NT2/D1 (cell line): ENCODE measurements around the gene CIB2.

Experiments used
- DNase-seq: peaks from one replicate; pipeline ENCODE4 v3.0.0-alpha.2; 2011; ENCODE audit warnings: low read depth, low spot score
- H3K27me3 ChIP-seq: 2 replicates; pipeline ENCODE4 v1.6.0; 2011; ENCODE audit warnings: mild to moderate bottlenecking; ENCODE audit not compliant: insufficient read length, insufficient read depth
- H3K36me3 ChIP-seq: 2 replicates; pipeline ENCODE4 v1.6.1; 2011; ENCODE audit warnings: mild to moderate bottlenecking, low read length, mixed read lengths; ENCODE audit not compliant: insufficient read depth, insufficient read length
- H3K4me1 ChIP-seq: 2 replicates; pipeline ENCODE4 v1.5.1; 2011; ENCODE audit not compliant: insufficient read depth, insufficient read length
- H3K4me3 ChIP-seq: 2 replicates; pipeline ENCODE4 v1.5.1; 2011; ENCODE audit warnings: low read depth; ENCODE audit not compliant: insufficient read length
- H3K9ac ChIP-seq: 2 replicates; pipeline ENCODE4 v1.6.0; 2011; ENCODE audit warnings: low read depth; ENCODE audit not compliant: insufficient read length
- H3K9me3 ChIP-seq: 2 replicates; pipeline ENCODE4 v1.5.1; 2011; ENCODE audit warnings: mild to moderate bottlenecking, low read length; ENCODE audit not compliant: insufficient read depth
- SUZ12 ChIP-seq: IDR thresholded peaks from 2 replicates; pipeline ENCODE4 v1.6.1; 2011; ENCODE audit not compliant: insufficient read length, insufficient read depth; ENCODE audit errors: extremely low read depth
- YY1 ChIP-seq: IDR thresholded peaks from 2 replicates; pipeline ENCODE4 v1.6.1; 2011; ENCODE audit not compliant: insufficient read length, insufficient read depth
- ZNF274 ChIP-seq: IDR thresholded peaks from 2 replicates; pipeline ENCODE4 v1.6.1; 2011; ENCODE audit warnings: mild to moderate bottlenecking, low read depth, low read length

The CIB2 gene

GRCh38 chr15:78131295-78132061 lies at the start of gene CIB2:
Gene CIB2, minus strand, starts transcription at chr15:78131445. Its CDS starts 230 bp downstream, at chr15:78131215.
- DNase-seq, result peak; percentile 75
- H3K4me3 ChIP-seq, result peak within 1 kb of the TSS; percentile 86
- H3K4me1 ChIP-seq, result peaks cover 18% of the 10 kb centered on the region
- no peaks in the 10 kb centered on the region for H3K9me3 ChIP-seq
- H3K9ac ChIP-seq, result peak within 1 kb of the TSS; percentile 96
- TF ChIP-seq SUZ12, result no peak
- no peak for TF ChIP-seq ZNF274
- TF ChIP-seq YY1, result no peak
- no peaks in the 10 kb centered on the region for H3K36me3 ChIP-seq
- no peaks in the 10 kb centered on the region for H3K27me3 ChIP-seq

DNA sequence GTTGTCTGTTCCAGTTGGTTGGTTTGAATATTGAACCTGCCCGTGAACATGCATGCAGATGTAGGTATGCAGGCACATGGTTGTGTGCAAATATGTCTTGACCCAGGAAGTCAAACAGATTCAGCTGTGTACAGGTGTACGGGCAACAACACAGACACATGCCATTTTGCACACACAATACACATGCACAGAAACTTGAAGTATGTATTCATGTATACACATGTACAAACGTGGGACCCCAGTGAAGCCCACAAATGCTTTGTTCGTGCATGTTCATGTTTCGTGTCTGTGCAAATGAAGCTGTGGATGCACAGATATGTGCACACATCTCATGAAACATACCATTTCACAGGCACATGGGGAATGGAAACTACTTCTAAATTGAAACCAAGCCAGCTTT lies 48.7 kb upstream of the CIB2 start:
- no peak for TF ChIP-seq ZNF274
- DNase-seq, result no peak
- no peaks in the 10 kb centered on the region for H3K27me3 ChIP-seq
- H3K9me3 ChIP-seq, result no peaks in the 10 kb centered on the region
- H3K4me3 ChIP-seq, result no peak overlapping the region
- peaks cover 2% of the 10 kb centered on the region for H3K4me1 ChIP-seq
- H3K36me3 ChIP-seq, result no peaks in the 10 kb centered on the region
- H3K9ac ChIP-seq, result no peak overlapping the region

DNA sequence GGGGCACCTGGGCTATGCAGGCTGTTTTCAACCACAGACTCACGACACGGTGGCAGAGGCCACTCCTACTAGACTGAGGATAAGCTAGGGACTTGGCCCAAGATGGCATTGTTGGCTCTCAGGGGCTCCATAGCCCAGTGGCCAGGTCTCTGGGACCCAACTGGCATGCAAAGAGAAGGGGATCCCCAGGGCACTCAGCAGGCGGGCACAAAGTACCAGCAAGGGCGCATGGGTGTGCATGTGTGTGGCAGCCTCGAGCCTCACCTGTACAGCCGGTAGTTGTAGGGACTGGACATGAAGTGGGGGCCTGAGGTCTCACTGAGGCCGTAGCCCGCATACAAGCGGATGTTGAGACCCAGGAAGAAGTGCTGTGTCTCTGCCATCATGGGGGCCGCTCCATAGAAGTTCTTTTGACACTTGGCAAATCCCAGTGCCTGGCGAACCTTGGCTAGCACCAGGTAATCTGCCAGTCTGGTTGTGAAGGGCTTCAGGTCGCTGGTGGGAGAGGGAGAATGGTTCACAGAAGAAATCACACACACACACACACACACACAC lies 48.1 kb upstream of the CIB2 start:
- Histone ChIP-seq H3K27me3 (no peaks in the 10 kb centered on the region), H3K9me3 (no peaks in the 10 kb centered on the region), H3K36me3 (peaks cover under 1% of the 10 kb centered on the region), H3K9ac (no peak overlapping the region), H3K4me1 (peaks cover 2% of the 10 kb centered on the region), H3K4me3 (no peak overlapping the region)
- DNase-seq, result no peak
- TF ChIP-seq ZNF274, result no peak
- no peak for TF ChIP-seq YY1
- no peak for TF ChIP-seq SUZ12

DNA sequence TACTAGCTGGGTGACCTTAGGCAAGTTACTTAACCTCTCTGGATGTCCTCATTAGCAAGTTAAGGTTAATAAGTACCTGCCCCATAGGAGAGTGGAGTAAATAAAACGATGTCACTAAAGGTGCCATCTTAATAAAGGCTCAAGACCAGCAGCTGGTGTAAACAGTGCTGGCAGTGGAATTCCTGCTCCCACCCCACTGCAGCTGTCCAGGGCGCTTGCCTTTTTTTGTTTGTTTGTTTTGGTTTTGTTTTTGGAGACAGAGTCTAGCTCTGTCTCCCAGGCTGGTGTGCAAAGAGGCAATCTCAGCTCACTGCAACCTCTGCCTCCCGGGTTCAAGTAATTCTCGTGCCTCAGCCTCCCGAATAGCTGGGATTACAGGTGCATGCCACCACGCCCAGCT lies 46.8 kb upstream of the CIB2 start:
- no peak for DNase-seq
- TF ChIP-seq ZNF274, result no peak
- TF ChIP-seq SUZ12, result no peak
- TF ChIP-seq YY1, result no peak
- no peak overlapping the region for H3K4me3 ChIP-seq
- peaks cover 8% of the 10 kb centered on the region for H3K36me3 ChIP-seq
- H3K9ac ChIP-seq, result no peak overlapping the region
- H3K4me1 ChIP-seq, result peaks cover 2% of the 10 kb centered on the region
- H3K9me3 ChIP-seq, result no peaks in the 10 kb centered on the region
- H3K27me3 ChIP-seq, result no peaks in the 10 kb centered on the region

GRCh38 chr15:78177447-78177873 lies 46.2 kb upstream of the CIB2 start:
- H3K9me3 ChIP-seq, result no peaks in the 10 kb centered on the region
- TF ChIP-seq SUZ12, result no peak
- no peak for TF ChIP-seq ZNF274
- TF ChIP-seq YY1, result no peak
- H3K4me3 ChIP-seq, result no peak overlapping the region
- peaks cover 2% of the 10 kb centered on the region for H3K4me1 ChIP-seq
- no peak overlapping the region for H3K9ac ChIP-seq
- peaks cover 13% of the 10 kb centered on the region for H3K36me3 ChIP-seq
- no peaks in the 10 kb centered on the region for H3K27me3 ChIP-seq
- DNase-seq, result peak; percentile 57

- TF ChIP-seq YY1 (no peak), SUZ12 (no peak), ZNF274 (no peak)
- H3K4me3 ChIP-seq, result no peak overlapping the region
- peak overlapping the region; percentile 5 for H3K9ac ChIP-seq
- no peak for DNase-seq
- no peaks in the 10 kb centered on the region for H3K9me3 ChIP-seq
- H3K27me3 ChIP-seq, result no peaks in the 10 kb centered on the region
- peaks cover 32% of the 10 kb centered on the region for H3K36me3 ChIP-seq
- H3K4me1 ChIP-seq, result peaks cover 2% of the 10 kb centered on the region
These were observed 44.1 kb upstream of the CIB2 start for GRCh38 chr15:78175330-78175729.

GRCh38 chr15:78174401-78174800 lies 43.2 kb upstream of the CIB2 start:
- H3K4me1 ChIP-seq, result peaks cover 2% of the 10 kb centered on the region

More at GRCh38 chr15:78174401-78174800, 43.2 kb upstream of the CIB2 start:
- Histone ChIP-seq H3K36me3 (peaks cover 40% of the 10 kb centered on the region), H3K9ac (no peak overlapping the region), H3K4me3 (no peak overlapping the region), H3K9me3 (no peaks in the 10 kb centered on the region), H3K27me3 (no peaks in the 10 kb centered on the region)
- DNase-seq, result no peak
- TF ChIP-seq YY1 (no peak), ZNF274 (no peak), SUZ12 (no peak)
